Measurements from ENCODE around the gene TCP11.

The TCP11 gene

GRCh38 chr6:35096129-35096862, 44.8 kb downstream of the TCP11 start:
- WGBS (ENCODE audit: insufficient coverage, insufficient read length), result no CpG with 5 or more reads among the region's 4 CpGs
- Histone ChIP-seq H3K27ac (ENCODE audit: low read length) (no peak overlapping the region), H3K27me3 (ENCODE audit: control insufficient read depth, insufficient read depth, low read length) (no peaks in the 10 kb centered on the region), H3K4me3 (ENCODE audit: low read length) (no peak overlapping the region), H3K9me3 (ENCODE audit: control insufficient read depth, insufficient read depth, low read length) (no peaks in the 10 kb centered on the region), H3K36me3 (ENCODE audit: control insufficient read depth, insufficient read depth, low read length) (0 out of 2 replicates have a peak, but pooled peaks cover 2% of the 10 kb centered on the region), H3K4me1 (ENCODE audit: control insufficient read depth, insufficient read depth, low read length) (peaks cover 5% of the 10 kb centered on the region)
- no peak for DNase-seq (ENCODE audit: low read depth, low spot score)

DNA sequence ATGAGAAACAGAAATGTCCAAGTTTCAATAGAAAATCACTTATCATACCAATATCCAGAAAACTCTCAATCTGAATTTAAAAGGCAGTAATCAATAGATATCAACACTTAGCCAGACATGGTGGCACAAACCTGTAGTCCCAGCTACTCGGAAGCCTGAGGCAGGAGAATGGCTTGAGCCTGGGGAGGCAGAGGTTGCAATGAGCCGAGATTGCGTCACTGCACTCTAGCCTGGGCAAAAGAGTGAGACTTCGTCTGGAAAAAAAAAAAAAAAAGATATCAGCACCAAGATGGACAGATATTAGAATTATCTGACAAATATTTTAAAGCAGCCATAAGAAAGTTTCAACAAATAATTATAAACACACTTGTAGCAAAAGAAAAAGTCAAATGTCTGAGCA, 47.0 kb downstream of the TCP11 start:
- no peak overlapping the region for H3K4me3 ChIP-seq (ENCODE audit: low read length)
- 0 out of 2 replicates have a peak, but pooled peaks cover 2% of the 10 kb centered on the region for H3K36me3 ChIP-seq (ENCODE audit: control insufficient read depth, insufficient read depth, low read length)
- DNase-seq (ENCODE audit: low read depth, low spot score), result no peak
- H3K27ac ChIP-seq (ENCODE audit: low read length), result no peak overlapping the region
- WGBS (ENCODE audit: insufficient coverage, insufficient read length), result no CpG with 5 or more reads among the region's 4 CpGs
- H3K27me3 ChIP-seq (ENCODE audit: control insufficient read depth, insufficient read depth, low read length), result no peaks in the 10 kb centered on the region
- no peaks in the 10 kb centered on the region for H3K9me3 ChIP-seq (ENCODE audit: control insufficient read depth, insufficient read depth, low read length)
- H3K4me1 ChIP-seq (ENCODE audit: control insufficient read depth, insufficient read depth, low read length), result peaks cover 5% of the 10 kb centered on the region

- no CpG with 5 or more reads among the region's 6 CpGs for WGBS (ENCODE audit: insufficient coverage, insufficient read length)
Measured at GRCh38 chr6:35093783-35094182, 47.4 kb downstream of the TCP11 start.

DNA sequence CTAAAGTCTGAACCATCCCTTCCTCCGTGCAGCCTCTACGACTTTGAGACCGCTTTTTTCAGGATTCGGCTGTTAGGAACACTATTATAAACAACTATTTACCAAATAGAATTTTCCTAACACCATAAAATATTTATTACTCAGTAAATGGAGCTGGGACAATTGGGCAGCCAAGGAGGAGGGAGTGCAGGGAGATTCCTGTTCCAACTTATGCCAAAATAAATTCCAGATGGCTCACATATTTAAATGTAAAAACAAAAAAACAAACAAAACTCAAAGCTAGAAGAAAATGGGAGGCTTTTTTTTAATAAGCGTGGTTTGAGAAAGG, 48.1 kb downstream of the TCP11 start:
- Histone ChIP-seq H3K4me1 (ENCODE audit: control insufficient read depth, insufficient read depth, low read length) (peaks cover 5% of the 10 kb centered on the region), H3K27me3 (ENCODE audit: control insufficient read depth, insufficient read depth, low read length) (no peaks in the 10 kb centered on the region), H3K4me3 (ENCODE audit: low read length) (no peak overlapping the region), H3K27ac (ENCODE audit: low read length) (no peak overlapping the region), H3K9me3 (ENCODE audit: control insufficient read depth, insufficient read depth, low read length) (no peaks in the 10 kb centered on the region), H3K36me3 (ENCODE audit: control insufficient read depth, insufficient read depth, low read length) (0 out of 2 replicates have a peak, but pooled peaks cover 8% of the 10 kb centered on the region)
- no CpG with 5 or more reads among the region's 5 CpGs for WGBS (ENCODE audit: insufficient coverage, insufficient read length)
- DNase-seq (ENCODE audit: low read depth, low spot score), result no peak

More at GRCh38 chr6:35093783-35094182, 47.4 kb downstream of the TCP11 start:
- no peak for DNase-seq (ENCODE audit: low read depth, low spot score)
- H3K27me3 ChIP-seq (ENCODE audit: control insufficient read depth, insufficient read depth, low read length), result no peaks in the 10 kb centered on the region
- no peak overlapping the region for H3K4me3 ChIP-seq (ENCODE audit: low read length)
- H3K9me3 ChIP-seq (ENCODE audit: control insufficient read depth, insufficient read depth, low read length), result no peaks in the 10 kb centered on the region
- H3K27ac ChIP-seq (ENCODE audit: low read length), result no peak overlapping the region
- H3K36me3 ChIP-seq (ENCODE audit: control insufficient read depth, insufficient read depth, low read length), result 0 out of 2 replicates have a peak, but pooled peaks cover 2% of the 10 kb centered on the region
- H3K4me1 ChIP-seq (ENCODE audit: control insufficient read depth, insufficient read depth, low read length), result peaks cover 5% of the 10 kb centered on the region

GRCh38 chr6:35092362-35093117, 48.6 kb downstream of the TCP11 start:
- Histone ChIP-seq H3K9me3 (ENCODE audit: control insufficient read depth, insufficient read depth, low read length) (no peaks in the 10 kb centered on the region), H3K36me3 (ENCODE audit: control insufficient read depth, insufficient read depth, low read length) (0 out of 2 replicates have a peak, but pooled peaks cover 8% of the 10 kb centered on the region), H3K27me3 (ENCODE audit: control insufficient read depth, insufficient read depth, low read length) (no peaks in the 10 kb centered on the region), H3K4me3 (ENCODE audit: low read length) (no peak overlapping the region), H3K4me1 (ENCODE audit: control insufficient read depth, insufficient read depth, low read length) (peaks cover 5% of the 10 kb centered on the region), H3K27ac (ENCODE audit: low read length) (no peak overlapping the region)
- DNase-seq (ENCODE audit: low read depth, low spot score), result no peak
- WGBS (ENCODE audit: insufficient coverage, insufficient read length), result no CpG with 5 or more reads among the region's 5 CpGs

- DNase-seq (ENCODE audit: low read depth, low spot score), result no peak
- Histone ChIP-seq H3K9me3 (ENCODE audit: control insufficient read depth, insufficient read depth, low read length) (no peaks in the 10 kb centered on the region), H3K36me3 (ENCODE audit: control insufficient read depth, insufficient read depth, low read length) (0 out of 2 replicates have a peak, but pooled peaks cover 8% of the 10 kb centered on the region), H3K27ac (ENCODE audit: low read length) (no peak overlapping the region), H3K4me3 (ENCODE audit: low read length) (no peak overlapping the region), H3K27me3 (ENCODE audit: control insufficient read depth, insufficient read depth, low read length) (no peaks in the 10 kb centered on the region), H3K4me1 (ENCODE audit: control insufficient read depth, insufficient read depth, low read length) (peaks cover 5% of the 10 kb centered on the region)
- no CpG with 5 or more reads among the region's 18 CpGs for WGBS (ENCODE audit: insufficient coverage, insufficient read length)
Measured at GRCh38 chr6:35091346-35092083, 49.6 kb downstream of the TCP11 start.

- WGBS (ENCODE audit: insufficient coverage, insufficient read length), result no CpG with 5 or more reads among the region's 10 CpGs
- Histone ChIP-seq H3K27ac (ENCODE audit: low read length) (no peak overlapping the region), H3K4me1 (ENCODE audit: control insufficient read depth, insufficient read depth, low read length) (peaks cover 3% of the 10 kb centered on the region; the same call in 1 of the 2 replicates), H3K27me3 (ENCODE audit: control insufficient read depth, insufficient read depth, low read length) (no peaks in the 10 kb centered on the region), H3K9me3 (ENCODE audit: control insufficient read depth, insufficient read depth, low read length) (no peaks in the 10 kb centered on the region), H3K4me3 (ENCODE audit: low read length) (no peak overlapping the region), H3K36me3 (ENCODE audit: control insufficient read depth, insufficient read depth, low read length) (0 out of 2 replicates have a peak, but pooled peaks cover 8% of the 10 kb centered on the region)
- no peak for DNase-seq (ENCODE audit: low read depth, low spot score)
Measured at GRCh38 chr6:35090734-35091133, 50.4 kb downstream of the TCP11 start.

GRCh38 chr6:35089935-35090505, 51.1 kb downstream of the TCP11 start:
- WGBS (ENCODE audit: insufficient coverage, insufficient read length), result no CpG with 5 or more reads among the region's 15 CpGs
- Histone ChIP-seq H3K4me1 (ENCODE audit: control insufficient read depth, insufficient read depth, low read length) (peaks cover 3% of the 10 kb centered on the region; the same call in 1 of the 2 replicates), H3K9me3 (ENCODE audit: control insufficient read depth, insufficient read depth, low read length) (no peaks in the 10 kb centered on the region), H3K27me3 (ENCODE audit: control insufficient read depth, insufficient read depth, low read length) (no peaks in the 10 kb centered on the region), H3K4me3 (ENCODE audit: low read length) (no peak overlapping the region), H3K27ac (ENCODE audit: low read length) (no peak overlapping the region), H3K36me3 (ENCODE audit: control insufficient read depth, insufficient read depth, low read length) (peaks cover 10% of the 10 kb centered on the region; the same call in 1 of the 2 replicates)
- DNase-seq (ENCODE audit: low read depth, low spot score), result no peak

GRCh38 chr6:35089216-35089934, 51.8 kb downstream of the TCP11 start:
- DNase-seq (ENCODE audit: low read depth, low spot score), result no peak
- no CpG with 5 or more reads among the region's 19 CpGs for WGBS (ENCODE audit: insufficient coverage, insufficient read length)
- Histone ChIP-seq H3K27me3 (ENCODE audit: control insufficient read depth, insufficient read depth, low read length) (no peaks in the 10 kb centered on the region), H3K4me3 (ENCODE audit: low read length) (no peak overlapping the region), H3K4me1 (ENCODE audit: control insufficient read depth, insufficient read depth, low read length) (peaks cover 3% of the 10 kb centered on the region; the same call in 1 of the 2 replicates), H3K36me3 (ENCODE audit: control insufficient read depth, insufficient read depth, low read length) (peaks cover 10% of the 10 kb centered on the region; the same call in 1 of the 2 replicates), H3K9me3 (ENCODE audit: control insufficient read depth, insufficient read depth, low read length) (no peaks in the 10 kb centered on the region), H3K27ac (ENCODE audit: low read length) (no peak overlapping the region)

All from iPS DF 6.9 (cell line).